Gastrocnemius medialis (tissue), 4 donors: ENCODE data around the gene ZP3. TPM values are rescaled to one million over a fixed set of nuclear protein-coding genes. Genes with fewer than 3 reads are reported as not detected.
"Not testable (repeated sequence)": the region's sequence is repeated elsewhere in the genome, so short reads cannot be mapped to it uniquely, and the experiment has no call there.

ENCODE experiments used
- ATAC-seq, 2 donors: fragments of 150-250 bp; one replicate each; pipeline ENCODE4 v1.9.1; 2016
- DNase-seq, 2 donors: peaks; one replicate each; pipeline ENCODE4 v3.0.0-alpha.2; 2019
- H3K27ac ChIP-seq, 4 donors: fragments of 200-600 bp; sonication (generic); 1 replicate in 1 of 4; 2 replicates in 3 of 4; pipeline ENCODE4 v1.5.1; 2016 to 2018; ENCODE audit warnings: mild to moderate bottlenecking in 2 of 4, moderate library complexity in 1 of 4
- H3K27me3 ChIP-seq, 3 donors: fragments of 200-600 bp; sonication (generic) in 2 of 3; 1 replicate in 1 of 3; 2 replicates in 2 of 3; pipeline versions ENCODE4 v1.5.1 to v1.6.0; 2016 to 2019; ENCODE audit warnings: mild to moderate bottlenecking in 1 of 3, moderate library complexity in 1 of 3
- H3K36me3 ChIP-seq, 2 donors: fragments of 200-600 bp; sonication (generic) in 1 of 2; one replicate each; pipeline ENCODE4 v1.5.1; 2017 to 2018
- H3K4me1 ChIP-seq, 2 donors: fragments of 200-600 bp; sonication (generic) in 1 of 2; one replicate each; pipeline ENCODE4 v1.5.1; 2016 to 2017; ENCODE audit warnings: mild to moderate bottlenecking in 2 of 2
- H3K4me3 ChIP-seq, 4 donors: fragments of 200-600 bp; sonication (generic) in 3 of 4; 1 replicate in 1 of 4; 2 replicates in 3 of 4; pipeline ENCODE4 v1.5.1; 2016 to 2019; ENCODE audit warnings: mild to moderate bottlenecking in 2 of 4
- H3K9me3 ChIP-seq, 3 donors: fragments of 200-600 bp; sonication (generic) in 2 of 3; 1 replicate in 1 of 3; 2 replicates in 2 of 3; pipeline ENCODE4 v1.5.1; 2016 to 2019
- in situ Hi-C, 4 donors: fragments of 200-750 bp; cut with MboI; loops; one replicate each; pipeline versions ENCODE4 v1.15.0 to v1.8.0; 2017; ENCODE audit warnings: low sequenced_read_pairs in 4 of 4
- intact Hi-C: fragments of 100-400 bp; cut with DNase I; formaldehyde crosslinking; loops from one replicate; pipeline ENCODE4 v1.15.1; 2023; ENCODE audit warnings: low total_unique reads
- total RNA-seq, 4 donors: library from RNA; depleted of rRNA; stranded (reverse); fragments of >200 nt; gene quantifications; one replicate each; pipeline versions ENCODE4 v1.1.0 to v1.2.3, GENCODE V29; 2016
- TF ChIP-seq, protein P1 (sequence below), 5 experiments: fragments of 450-650 bp in 3 of 5; fragments of 200-600 bp in 2 of 5; sonication (generic) in 2 of 5; IDR thresholded peaks in 4 of 5; conservative IDR thresholded peaks in 1 of 5; 1 replicate in 4 of 5; 2 replicates in 1 of 5; pipeline ENCODE4 v1.5.1; 2016 to 2019; ENCODE audit warnings: antibody characterized with exemption in 5 of 5, mild to moderate bottlenecking in 3 of 5, moderate library complexity in 3 of 5

Gene ZP3
- total RNA-seq, 4 donors from 2014 or later, result 1.1 TPM; not detected in 3

DNA sequence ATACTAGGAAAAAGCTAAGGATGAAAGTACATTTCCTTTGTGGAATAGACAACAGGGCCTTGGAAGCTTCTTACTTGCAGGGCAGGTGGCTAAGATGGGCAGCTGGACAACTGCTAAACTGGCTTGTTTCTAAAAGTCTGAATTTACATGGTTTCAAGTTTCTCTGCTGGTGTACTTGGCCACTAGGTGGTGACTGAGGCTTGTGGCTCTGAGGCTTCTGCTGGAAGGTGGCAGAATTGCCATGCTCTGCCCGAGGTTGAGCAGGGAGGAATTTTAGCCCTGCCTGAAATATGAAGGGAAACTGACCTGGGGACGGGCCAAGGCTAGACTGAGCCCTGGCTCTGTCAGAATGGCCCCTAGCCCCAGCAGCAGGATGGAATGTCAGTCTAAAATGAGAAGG, 13.1 kb downstream of the ZP3 start:
- TF ChIP-seq, protein P1, sequence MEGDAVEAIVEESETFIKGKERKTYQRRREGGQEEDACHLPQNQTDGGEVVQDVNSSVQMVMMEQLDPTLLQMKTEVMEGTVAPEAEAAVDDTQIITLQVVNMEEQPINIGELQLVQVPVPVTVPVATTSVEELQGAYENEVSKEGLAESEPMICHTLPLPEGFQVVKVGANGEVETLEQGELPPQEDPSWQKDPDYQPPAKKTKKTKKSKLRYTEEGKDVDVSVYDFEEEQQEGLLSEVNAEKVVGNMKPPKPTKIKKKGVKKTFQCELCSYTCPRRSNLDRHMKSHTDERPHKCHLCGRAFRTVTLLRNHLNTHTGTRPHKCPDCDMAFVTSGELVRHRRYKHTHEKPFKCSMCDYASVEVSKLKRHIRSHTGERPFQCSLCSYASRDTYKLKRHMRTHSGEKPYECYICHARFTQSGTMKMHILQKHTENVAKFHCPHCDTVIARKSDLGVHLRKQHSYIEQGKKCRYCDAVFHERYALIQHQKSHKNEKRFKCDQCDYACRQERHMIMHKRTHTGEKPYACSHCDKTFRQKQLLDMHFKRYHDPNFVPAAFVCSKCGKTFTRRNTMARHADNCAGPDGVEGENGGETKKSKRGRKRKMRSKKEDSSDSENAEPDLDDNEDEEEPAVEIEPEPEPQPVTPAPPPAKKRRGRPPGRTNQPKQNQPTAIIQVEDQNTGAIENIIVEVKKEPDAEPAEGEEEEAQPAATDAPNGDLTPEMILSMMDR (IDR thresholded peaks at IDR 0.05 in 4 of 5, conservative IDR thresholded peaks at IDR 0.05 in 1 of 5), result peak in 4 of 5 experiments; percentile 39 to 75 (median 50)
- peak overlapping the region in 3 of 4 donors; percentile 41 to 69 (median 62) for H3K27ac ChIP-seq
- ATAC-seq (peak; percentile 95 to 96), DNase-seq (peak; percentile 27 to 87)
- H3K4me1 ChIP-seq, H3K27me3 ChIP-seq, H3K4me3 ChIP-seq, H3K36me3 ChIP-seq, intact Hi-C loops, H3K9me3 ChIP-seq: not testable (repeated sequence)
- in situ Hi-C loops, result loop anchor here in 1 of 4 donors (25.0 kb wide), 1 partner anchor 174 kb away; no protein-coding TSS in a partner anchor

- H3K27me3 ChIP-seq, H3K4me1 ChIP-seq, H3K27ac ChIP-seq, H3K36me3 ChIP-seq, intact Hi-C loops, H3K9me3 ChIP-seq, H3K4me3 ChIP-seq, DNase-seq: not testable (repeated sequence)
- in situ Hi-C loops, result loop anchor here in 1 of 4 donors (25.0 kb wide), 1 partner anchor 173 kb away; no protein-coding TSS in a partner anchor
- peak in 1 of 2 donors; percentile 18 for ATAC-seq
These were observed 14.6 kb downstream of the ZP3 start for GRCh38 chr7:76439120-76439888.

DNA sequence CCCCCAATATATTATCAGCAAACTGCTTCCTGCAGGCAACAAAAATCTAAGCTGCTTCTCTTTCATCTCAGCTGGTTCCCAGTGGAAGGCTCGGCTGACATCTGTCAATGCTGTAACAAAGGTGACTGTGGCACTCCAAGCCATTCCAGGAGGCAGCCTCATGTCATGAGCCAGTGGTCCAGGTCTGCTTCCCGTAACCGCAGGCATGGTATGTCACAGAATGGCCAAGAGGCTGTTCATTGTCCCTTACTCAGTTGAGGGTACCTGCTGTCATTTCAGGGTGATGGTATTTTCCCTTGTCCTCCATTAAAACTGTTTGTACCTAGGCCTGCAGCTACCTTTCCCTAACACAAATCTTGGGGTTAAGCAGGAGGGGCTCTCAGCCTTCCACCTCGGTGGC, 15.7 kb downstream of the ZP3 start:
- in situ Hi-C loops, result loop anchor here in 1 of 4 donors (25.0 kb wide), 1 partner anchor 172 kb away; no protein-coding TSS in a partner anchor
- DNase-seq, H3K27ac ChIP-seq, ATAC-seq, H3K36me3 ChIP-seq, H3K4me3 ChIP-seq, H3K4me1 ChIP-seq, intact Hi-C loops, H3K27me3 ChIP-seq, H3K9me3 ChIP-seq: not testable (repeated sequence)

- in situ Hi-C loops, result loop anchor here in 1 of 4 donors (25.0 kb wide), 1 partner anchor 171 kb away; no protein-coding TSS in a partner anchor
- intact Hi-C loops, result not testable (repeated sequence)
These were observed 17.0 kb downstream of the ZP3 start for GRCh38 chr7:76441792-76442191.

GRCh38 chr7:76442664-76443446, 18.1 kb downstream of the ZP3 start:
- intact Hi-C loops, H3K9me3 ChIP-seq, H3K27me3 ChIP-seq, ATAC-seq, H3K27ac ChIP-seq, H3K4me3 ChIP-seq, H3K36me3 ChIP-seq, DNase-seq, H3K4me1 ChIP-seq: not testable (repeated sequence)
- in situ Hi-C loops, result loop anchor here in 1 of 4 donors (25.0 kb wide), 1 partner anchor 169 kb away; no protein-coding TSS in a partner anchor

More at GRCh38 chr7:76441792-76442191, 17.0 kb downstream of the ZP3 start:
- not testable (repeated sequence) for H3K9me3 ChIP-seq, DNase-seq, H3K27me3 ChIP-seq, H3K4me1 ChIP-seq, H3K4me3 ChIP-seq, H3K27ac ChIP-seq, H3K36me3 ChIP-seq, ATAC-seq

GRCh38 chr7:76443846-76444245, 19.1 kb downstream of the ZP3 start:
- H3K4me3 ChIP-seq, H3K4me1 ChIP-seq, DNase-seq, intact Hi-C loops, ATAC-seq, H3K27ac ChIP-seq, H3K9me3 ChIP-seq, H3K27me3 ChIP-seq, H3K36me3 ChIP-seq: not testable (repeated sequence)
- in situ Hi-C loops, result loop anchor here in 1 of 4 donors (25.0 kb wide), 1 partner anchor 168 kb away; no protein-coding TSS in a partner anchor

GRCh38 chr7:76445577-76446008, 20.8 kb downstream of the ZP3 start:
- in situ Hi-C loops, result loop anchor here in 1 of 4 donors (25.0 kb wide), 1 partner anchor 167 kb away; no protein-coding TSS in a partner anchor
- H3K27me3 ChIP-seq, intact Hi-C loops, H3K4me3 ChIP-seq, H3K36me3 ChIP-seq, H3K9me3 ChIP-seq, H3K4me1 ChIP-seq: not testable (repeated sequence)
- DNase-seq (peak; percentile 41 to 47), ATAC-seq (peak; percentile 90 to 95)
- H3K27ac ChIP-seq, result peak overlapping the region in 2 of 4 donors; percentile 36 to 68

DNA sequence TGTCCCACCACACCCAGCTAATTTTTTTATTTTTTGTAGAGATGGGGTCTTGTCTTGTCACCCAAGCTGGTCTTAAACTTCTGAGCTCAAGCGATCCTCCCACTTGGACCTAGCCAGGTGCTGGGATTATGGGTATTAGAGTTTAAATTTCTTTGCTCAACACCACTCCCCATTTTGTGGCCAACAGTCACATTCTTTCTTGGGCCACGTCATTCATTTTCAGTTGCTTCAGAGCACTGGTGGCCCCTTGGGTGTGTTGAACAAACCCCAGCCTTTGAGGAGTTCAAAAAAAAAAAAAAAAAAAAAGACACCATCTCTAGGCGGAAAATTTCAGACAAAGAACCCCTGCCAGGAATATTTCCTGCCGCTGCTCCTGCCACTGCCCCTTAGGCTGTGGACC, 32.3 kb downstream of the ZP3 start:
- H3K27me3 ChIP-seq, H3K4me3 ChIP-seq, DNase-seq, H3K36me3 ChIP-seq, H3K27ac ChIP-seq, H3K4me1 ChIP-seq, intact Hi-C loops, in situ Hi-C loops, H3K9me3 ChIP-seq: not testable (repeated sequence)
- peak in 1 of 2 donors; percentile 14 for ATAC-seq

DNA sequence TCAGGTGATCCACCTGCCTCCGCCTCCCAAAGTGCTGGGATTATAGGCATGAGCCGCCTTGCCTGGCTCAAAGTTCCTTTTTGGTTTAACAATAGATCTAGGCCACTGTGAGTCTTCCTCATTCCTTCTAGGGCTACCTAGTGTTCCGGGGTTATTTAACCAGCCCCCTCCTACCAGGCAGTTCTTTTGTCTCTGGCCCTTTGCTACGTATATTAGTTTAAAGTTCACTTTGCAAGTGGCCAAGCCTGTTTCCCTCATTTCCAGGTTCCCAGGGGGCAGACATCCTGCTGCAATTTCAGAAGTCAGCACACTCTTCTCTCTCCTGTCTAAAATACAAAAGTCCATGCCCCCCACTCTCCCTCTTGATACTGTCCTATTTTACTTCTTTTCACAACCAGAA, 33.8 kb downstream of the ZP3 start:
- in situ Hi-C loops, H3K36me3 ChIP-seq, H3K27ac ChIP-seq, ATAC-seq, H3K27me3 ChIP-seq, intact Hi-C loops, H3K4me1 ChIP-seq, H3K9me3 ChIP-seq, H3K4me3 ChIP-seq, DNase-seq: not testable (repeated sequence)

DNA sequence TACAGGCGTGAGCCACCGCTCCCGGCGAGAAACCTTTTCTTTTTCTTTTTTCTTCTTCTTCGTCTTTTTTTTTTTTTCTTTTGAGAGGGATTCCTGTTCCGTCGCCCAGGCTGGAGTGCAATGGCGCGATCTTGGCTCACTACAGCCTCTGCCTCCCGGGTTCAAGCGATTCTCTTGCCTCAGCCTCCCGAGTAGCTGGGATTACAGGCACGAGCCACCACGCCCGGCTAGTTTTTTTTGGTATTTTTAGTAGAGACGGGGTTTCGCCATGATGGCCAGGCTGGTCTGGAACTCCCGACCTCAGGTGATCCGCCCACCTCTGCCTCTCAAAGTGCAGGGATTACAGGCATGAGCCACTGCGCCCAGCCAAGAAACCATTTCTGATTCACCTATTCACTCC, 36.0 kb downstream of the ZP3 start:
- H3K27me3 ChIP-seq, DNase-seq, H3K4me1 ChIP-seq, H3K27ac ChIP-seq, H3K36me3 ChIP-seq, ATAC-seq, H3K4me3 ChIP-seq, intact Hi-C loops, in situ Hi-C loops, H3K9me3 ChIP-seq: not testable (repeated sequence)
